ENCODE measurements around the gene GET4. TPM values are rescaled to one million over a fixed set of nuclear protein-coding genes. Genes with fewer than 3 reads are reported as not detected.

The GET4 gene
- total and polyA plus RNA-seq, 2 of the 13 experiments (the other 11 are each of a cell fraction or from before 2014, with no cell fraction given): 28.2 to 35.2 TPM

DNA sequence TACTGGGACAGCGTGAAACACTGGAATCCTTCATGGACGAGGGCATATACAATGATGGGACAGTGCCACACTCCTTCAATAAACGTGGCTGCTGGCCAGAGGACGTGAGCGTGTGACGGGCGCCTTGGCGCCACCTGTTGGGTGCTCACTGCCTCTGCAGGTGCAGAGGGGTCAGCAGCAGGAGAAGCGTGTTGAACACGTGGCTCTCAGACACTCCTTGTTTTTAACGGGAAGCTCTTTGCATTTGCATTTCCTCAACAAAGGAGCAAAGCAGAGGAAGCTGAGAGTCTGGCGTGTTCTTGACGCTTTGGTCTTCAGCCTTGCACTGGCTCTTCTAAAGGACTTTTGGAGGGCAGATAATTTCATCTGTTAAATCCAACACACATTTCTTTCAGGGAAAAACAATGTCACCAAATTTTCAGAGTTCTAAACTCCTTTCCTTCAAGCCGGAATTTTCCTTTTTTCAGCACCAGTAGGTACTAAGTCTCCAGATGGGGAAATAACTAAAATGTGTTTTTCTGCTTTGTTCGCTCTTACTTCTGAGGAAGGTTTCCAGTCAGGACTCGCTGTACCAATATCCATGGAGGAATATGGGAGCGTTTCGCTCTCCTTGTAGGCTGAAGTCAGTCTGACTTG, 2.9 kb upstream of the GET4 start (continued):
- TF ChIP-seq SKI (IDR thresholded peaks at IDR 0.05; ENCODE audit: partially characterized antibody): peak; percentile 36
- TF ChIP-seq, protein P1, sequence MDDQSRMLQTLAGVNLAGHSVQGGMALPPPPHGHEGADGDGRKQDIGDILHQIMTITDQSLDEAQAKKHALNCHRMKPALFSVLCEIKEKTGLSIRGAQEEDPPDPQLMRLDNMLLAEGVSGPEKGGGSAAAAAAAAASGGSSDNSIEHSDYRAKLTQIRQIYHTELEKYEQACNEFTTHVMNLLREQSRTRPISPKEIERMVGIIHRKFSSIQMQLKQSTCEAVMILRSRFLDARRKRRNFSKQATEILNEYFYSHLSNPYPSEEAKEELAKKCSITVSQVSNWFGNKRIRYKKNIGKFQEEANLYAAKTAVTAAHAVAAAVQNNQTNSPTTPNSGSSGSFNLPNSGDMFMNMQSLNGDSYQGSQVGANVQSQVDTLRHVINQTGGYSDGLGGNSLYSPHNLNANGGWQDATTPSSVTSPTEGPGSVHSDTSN (CRISPR knock-in tag; IDR thresholded peaks at IDR 0.05; ENCODE audit: borderline replicate concordance): peak; percentile 72; the same call in 1 of the 2 replicates
- no peak for TF ChIP-seq ZNF468 (CRISPR knock-in tag; IDR thresholded peaks at IDR 0.05)
- TF ChIP-seq PHB2 (IDR thresholded peaks at IDR 0.05; ENCODE audit: partially characterized antibody): no peak
- peak; percentile 79 for TF ChIP-seq MIER2 (CRISPR knock-in tag; IDR thresholded peaks at IDR 0.05)
- peak; percentile 60; the same call in 1 of the 2 replicates for TF ChIP-seq ZNF709 (CRISPR knock-in tag; IDR thresholded peaks at IDR 0.05)
- TF ChIP-seq NFKBIZ (CRISPR knock-in tag; IDR thresholded peaks at IDR 0.05): peak; percentile 93
- TF ChIP-seq SCMH1 (CRISPR knock-in tag; IDR thresholded peaks at IDR 0.05; ENCODE audit: borderline replicate concordance): no peak
- TF ChIP-seq, protein P2, sequence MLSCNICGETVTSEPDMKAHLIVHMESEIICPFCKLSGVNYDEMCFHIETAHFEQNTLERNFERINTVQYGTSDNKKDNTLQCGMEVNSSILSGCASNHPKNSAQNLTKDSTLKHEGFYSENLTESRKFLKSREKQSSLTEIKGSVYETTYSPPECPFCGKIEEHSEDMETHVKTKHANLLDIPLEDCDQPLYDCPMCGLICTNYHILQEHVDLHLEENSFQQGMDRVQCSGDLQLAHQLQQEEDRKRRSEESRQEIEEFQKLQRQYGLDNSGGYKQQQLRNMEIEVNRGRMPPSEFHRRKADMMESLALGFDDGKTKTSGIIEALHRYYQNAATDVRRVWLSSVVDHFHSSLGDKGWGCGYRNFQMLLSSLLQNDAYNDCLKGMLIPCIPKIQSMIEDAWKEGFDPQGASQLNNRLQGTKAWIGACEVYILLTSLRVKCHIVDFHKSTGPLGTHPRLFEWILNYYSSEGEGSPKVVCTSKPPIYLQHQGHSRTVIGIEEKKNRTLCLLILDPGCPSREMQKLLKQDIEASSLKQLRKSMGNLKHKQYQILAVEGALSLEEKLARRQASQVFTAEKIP (CRISPR knock-in tag; IDR thresholded peaks at IDR 0.05; ENCODE audit: borderline replicate concordance): no peak
- TF ChIP-seq, protein P3, sequence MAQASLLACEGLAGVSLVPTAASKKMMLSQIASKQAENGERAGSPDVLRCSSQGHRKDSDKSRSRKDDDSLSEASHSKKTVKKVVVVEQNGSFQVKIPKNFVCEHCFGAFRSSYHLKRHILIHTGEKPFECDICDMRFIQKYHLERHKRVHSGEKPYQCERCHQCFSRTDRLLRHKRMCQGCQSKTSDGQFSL (CRISPR knock-in tag; IDR thresholded peaks at IDR 0.05): peak; percentile 45; the same call in 1 of the 2 replicates
- peak; percentile 95 for TF ChIP-seq SAP130 (CRISPR knock-in tag; IDR thresholded peaks at IDR 0.05; ENCODE audit: low read depth)
- peak; percentile 44; the same call in 1 of the 2 replicates for TF ChIP-seq ATF7-NPFF (CRISPR knock-in tag; IDR thresholded peaks at IDR 0.05; ENCODE audit: low read depth)
- TF ChIP-seq, protein P4, sequence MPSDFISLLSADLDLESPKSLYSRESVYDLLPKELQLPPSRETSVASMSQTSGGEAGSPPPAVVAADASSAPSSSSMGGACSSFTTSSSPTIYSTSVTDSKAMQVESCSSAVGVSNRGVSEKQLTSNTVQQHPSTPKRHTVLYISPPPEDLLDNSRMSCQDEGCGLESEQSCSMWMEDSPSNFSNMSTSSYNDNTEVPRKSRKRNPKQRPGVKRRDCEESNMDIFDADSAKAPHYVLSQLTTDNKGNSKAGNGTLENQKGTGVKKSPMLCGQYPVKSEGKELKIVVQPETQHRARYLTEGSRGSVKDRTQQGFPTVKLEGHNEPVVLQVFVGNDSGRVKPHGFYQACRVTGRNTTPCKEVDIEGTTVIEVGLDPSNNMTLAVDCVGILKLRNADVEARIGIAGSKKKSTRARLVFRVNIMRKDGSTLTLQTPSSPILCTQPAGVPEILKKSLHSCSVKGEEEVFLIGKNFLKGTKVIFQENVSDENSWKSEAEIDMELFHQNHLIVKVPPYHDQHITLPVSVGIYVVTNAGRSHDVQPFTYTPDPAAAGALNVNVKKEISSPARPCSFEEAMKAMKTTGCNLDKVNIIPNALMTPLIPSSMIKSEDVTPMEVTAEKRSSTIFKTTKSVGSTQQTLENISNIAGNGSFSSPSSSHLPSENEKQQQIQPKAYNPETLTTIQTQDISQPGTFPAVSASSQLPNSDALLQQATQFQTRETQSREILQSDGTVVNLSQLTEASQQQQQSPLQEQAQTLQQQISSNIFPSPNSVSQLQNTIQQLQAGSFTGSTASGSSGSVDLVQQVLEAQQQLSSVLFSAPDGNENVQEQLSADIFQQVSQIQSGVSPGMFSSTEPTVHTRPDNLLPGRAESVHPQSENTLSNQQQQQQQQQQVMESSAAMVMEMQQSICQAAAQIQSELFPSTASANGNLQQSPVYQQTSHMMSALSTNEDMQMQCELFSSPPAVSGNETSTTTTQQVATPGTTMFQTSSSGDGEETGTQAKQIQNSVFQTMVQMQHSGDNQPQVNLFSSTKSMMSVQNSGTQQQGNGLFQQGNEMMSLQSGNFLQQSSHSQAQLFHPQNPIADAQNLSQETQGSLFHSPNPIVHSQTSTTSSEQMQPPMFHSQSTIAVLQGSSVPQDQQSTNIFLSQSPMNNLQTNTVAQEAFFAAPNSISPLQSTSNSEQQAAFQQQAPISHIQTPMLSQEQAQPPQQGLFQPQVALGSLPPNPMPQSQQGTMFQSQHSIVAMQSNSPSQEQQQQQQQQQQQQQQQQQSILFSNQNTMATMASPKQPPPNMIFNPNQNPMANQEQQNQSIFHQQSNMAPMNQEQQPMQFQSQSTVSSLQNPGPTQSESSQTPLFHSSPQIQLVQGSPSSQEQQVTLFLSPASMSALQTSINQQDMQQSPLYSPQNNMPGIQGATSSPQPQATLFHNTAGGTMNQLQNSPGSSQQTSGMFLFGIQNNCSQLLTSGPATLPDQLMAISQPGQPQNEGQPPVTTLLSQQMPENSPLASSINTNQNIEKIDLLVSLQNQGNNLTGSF (CRISPR knock-in tag; IDR thresholded peaks at IDR 0.05): peak; percentile 93
- peak; percentile 72 for TF ChIP-seq GATAD1 (CRISPR knock-in tag; IDR thresholded peaks at IDR 0.05)
- TF ChIP-seq, protein P5, sequence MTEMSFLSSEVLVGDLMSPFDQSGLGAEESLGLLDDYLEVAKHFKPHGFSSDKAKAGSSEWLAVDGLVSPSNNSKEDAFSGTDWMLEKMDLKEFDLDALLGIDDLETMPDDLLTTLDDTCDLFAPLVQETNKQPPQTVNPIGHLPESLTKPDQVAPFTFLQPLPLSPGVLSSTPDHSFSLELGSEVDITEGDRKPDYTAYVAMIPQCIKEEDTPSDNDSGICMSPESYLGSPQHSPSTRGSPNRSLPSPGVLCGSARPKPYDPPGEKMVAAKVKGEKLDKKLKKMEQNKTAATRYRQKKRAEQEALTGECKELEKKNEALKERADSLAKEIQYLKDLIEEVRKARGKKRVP (CRISPR knock-in tag; IDR thresholded peaks at IDR 0.05): 0 out of 4 replicates have a peak, but pooled peaks of 1 of the 2 experiments have one; percentile 69
- 0 out of 2 replicates have a peak, but pooled peaks have one; percentile 62 for TF ChIP-seq ZNF329 (CRISPR knock-in tag; IDR thresholded peaks at IDR 0.05; ENCODE audit: low read depth)
- no peak for TF ChIP-seq GTF3A (CRISPR knock-in tag; conservative IDR thresholded peaks at IDR 0.05)
- TF ChIP-seq ATF7 (IDR thresholded peaks at IDR 0.05): no peak
- TF ChIP-seq ATF7 (CRISPR knock-in tag; IDR thresholded peaks at IDR 0.05): no peak
- peak; percentile 77; the same call in 1 of the 2 replicates for TF ChIP-seq ZMYM4 (CRISPR knock-in tag; IDR thresholded peaks at IDR 0.05)
- TF ChIP-seq PLRG1 (conservative IDR thresholded peaks at IDR 0.05): no peak
- peak; percentile 67; the same call in 1 of the 2 replicates for TF ChIP-seq ZFP1 (CRISPR knock-in tag; IDR thresholded peaks at IDR 0.05)

Data from HepG2 (cell line).